ENCODE data around the gene GALK1.

Gene GALK1

GRCh38 chr17:75725504-75725903 lies 39.5 kb downstream of the GALK1 start:
- no peak for DNase-seq (ENCODE audit: low read depth in 2 of 2)

GRCh38 chr17:75724016-75725003 lies 40.7 kb downstream of the GALK1 start:
- no peak for DNase-seq (ENCODE audit: low read depth in 2 of 2)

GRCh38 chr17:75723171-75723930 lies 41.6 kb downstream of the GALK1 start:
- no peak for DNase-seq (ENCODE audit: low read depth in 2 of 2)

GRCh38 chr17:75722542-75723095 lies 42.4 kb downstream of the GALK1 start:
- DNase-seq (ENCODE audit: low read depth in 2 of 2), result no peak

- DNase-seq (ENCODE audit: low read depth in 2 of 2), result no peak
These were observed 42.9 kb downstream of the GALK1 start for GRCh38 chr17:75722076-75722475.

- DNase-seq (ENCODE audit: low read depth in 2 of 2), result no peak
These were observed 43.5 kb downstream of the GALK1 start for GRCh38 chr17:75721463-75722011.

- DNase-seq (ENCODE audit: low read depth in 2 of 2), result no peak
These were observed 44.1 kb downstream of the GALK1 start, which contains the start of gene ITGB4 for GRCh38 chr17:75720656-75721462. Gene ITGB4 (plus strand): TSS chr17:75721459. CDS start chr17:75724704, 3,245 bp downstream.

- DNase-seq (ENCODE audit: low read depth in 2 of 2), result no peak
These were observed 45.3 kb downstream of the GALK1 start for GRCh38 chr17:75719732-75720131.

- no peak for DNase-seq (ENCODE audit: low read depth in 2 of 2)
These were observed 52.5 kb downstream of the GALK1 start for GRCh38 chr17:75712446-75712845.

All from fibroblast of skin of left quadriceps (primary cell).